Activated naive CD4-positive, alpha-beta T cell treated with Interleukin-2 at 50 U/mL for 16 hours (primary cell): ENCODE measurements around the gene LYPD8.

ENCODE experiments used
- DNase-seq: peaks from one replicate; pipeline ENCODE4 v3.0.0-alpha.2; 2020

The LYPD8 gene

DNA sequence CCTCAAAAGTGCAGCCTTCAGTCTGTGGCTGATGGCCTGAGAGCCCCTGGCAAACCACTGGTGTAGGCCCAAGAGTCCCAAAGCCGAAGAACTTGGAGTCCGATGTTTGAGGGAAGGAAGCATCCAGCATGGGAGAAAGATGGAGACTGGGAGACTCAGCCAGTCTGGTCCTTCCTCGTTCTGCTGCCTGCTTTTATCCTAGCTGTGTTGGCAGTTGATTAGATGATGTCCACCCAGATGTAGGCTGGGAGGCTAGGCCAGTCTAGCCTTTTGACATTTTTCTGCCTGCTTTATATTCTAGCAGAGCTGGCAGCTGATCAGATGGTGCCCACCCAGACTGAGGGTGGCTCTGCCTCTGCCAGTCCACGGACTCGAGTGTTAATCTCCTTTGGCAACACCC, 1.1 kb upstream of the LYPD8 start:
- no peak for DNase-seq

GRCh38 chr1:248756151-248756550, 592 bp upstream of the LYPD8 start:
- DNase-seq, result no peak

- DNase-seq, result no peak
Measured at GRCh38 chr1:248753708-248754280, 1.8 kb downstream of the LYPD8 start.

DNA sequence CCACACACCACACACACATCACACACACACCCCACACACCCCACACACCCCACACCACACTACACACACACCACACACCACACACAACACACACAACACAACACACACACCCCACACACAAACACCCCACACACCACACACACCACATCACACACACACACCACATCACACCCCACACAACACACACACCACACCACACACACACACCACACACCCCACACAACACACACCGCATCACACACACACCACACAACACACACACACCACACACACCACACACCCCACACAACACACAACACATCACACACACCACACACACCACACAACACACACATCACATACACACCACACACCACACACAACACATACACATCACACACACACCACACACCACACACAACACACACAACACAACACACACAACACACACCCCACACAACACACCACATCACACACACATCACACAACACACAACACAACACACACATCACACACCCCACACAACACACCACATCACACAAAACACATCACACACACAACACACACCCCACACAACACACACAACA, 2.4 kb downstream of the LYPD8 start:
- no peak for DNase-seq

DNA sequence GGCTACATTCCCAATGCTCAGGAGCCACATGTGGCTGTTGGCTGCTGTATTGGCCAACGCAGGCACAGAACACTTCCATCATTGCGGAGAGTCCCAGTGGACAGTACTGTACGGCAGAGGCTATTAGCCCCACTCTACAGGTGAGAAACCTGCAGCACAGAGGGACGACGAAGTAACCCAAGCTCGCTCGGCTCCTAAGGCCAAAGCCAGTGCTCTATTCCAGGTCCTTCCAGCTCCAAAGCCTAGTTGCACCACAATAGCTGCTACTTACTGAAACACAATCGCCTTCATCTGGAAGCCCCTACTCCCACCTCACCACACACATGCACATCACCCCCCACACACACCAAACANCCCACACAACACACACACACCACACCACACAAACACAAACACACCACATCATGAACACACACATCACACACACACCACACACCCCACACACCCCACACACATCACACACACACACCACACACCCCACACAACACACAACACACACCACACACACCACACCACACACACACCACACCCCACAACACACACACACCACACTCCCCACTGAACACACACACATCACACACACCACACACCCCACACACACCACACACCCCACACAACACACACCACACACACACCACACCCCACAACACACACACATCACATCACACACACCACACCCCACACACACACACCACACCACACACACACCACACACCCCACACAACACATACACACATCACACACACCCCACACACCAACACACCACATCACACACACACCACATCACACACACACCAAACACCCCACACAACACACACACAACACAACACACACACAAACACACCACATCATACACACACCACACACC, 3.2 kb downstream of the LYPD8 start:
- no peak for DNase-seq

GRCh38 chr1:248751635-248752034, 3.9 kb downstream of the LYPD8 start:
- DNase-seq, result no peak

- no peak for DNase-seq
Measured at GRCh38 chr1:248751142-248751541, 4.4 kb downstream of the LYPD8 start.

DNA sequence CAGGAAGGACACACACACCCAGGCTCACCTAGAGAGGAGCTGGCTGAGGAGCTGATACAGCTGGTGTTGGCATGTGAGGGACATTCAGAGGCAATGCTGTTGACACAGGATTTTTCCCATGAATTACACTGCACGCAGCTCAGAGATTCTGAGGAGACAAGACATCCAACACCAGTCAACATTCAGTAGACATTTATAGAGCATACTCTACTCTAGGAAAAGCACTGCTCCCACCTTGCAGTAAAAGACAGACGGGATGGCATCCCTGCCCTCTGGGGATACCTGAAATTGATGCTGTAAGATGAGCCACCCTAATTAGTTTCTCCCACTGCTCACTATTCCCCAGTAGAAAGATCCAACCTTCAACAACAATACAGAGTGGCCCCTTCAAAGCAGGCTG, 5.1 kb downstream of the LYPD8 start:
- no peak for DNase-seq

DNA sequence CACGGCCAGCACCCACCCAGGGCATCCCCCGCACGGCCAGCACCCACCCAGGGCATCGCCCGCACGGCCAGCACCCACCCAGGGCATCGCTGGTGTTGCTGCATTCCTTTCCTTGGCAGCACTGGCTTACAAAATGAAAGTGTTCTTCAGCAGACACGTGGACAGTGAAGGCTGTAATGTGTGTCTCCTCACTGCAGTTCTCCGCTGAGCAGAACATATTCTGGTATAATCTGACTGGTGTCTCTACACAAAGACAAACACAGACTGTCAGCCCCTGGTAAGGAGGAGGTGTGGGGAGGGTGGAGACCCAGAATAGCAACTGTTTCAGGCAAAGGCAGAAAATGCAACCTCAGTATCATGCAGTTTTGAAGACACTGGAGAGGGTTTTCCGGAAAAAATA, 7.3 kb downstream of the LYPD8 start:
- no peak for DNase-seq

GRCh38 chr1:248740876-248741275, 14.7 kb downstream of the LYPD8 start:
- no peak for DNase-seq

- DNase-seq, result no peak
Measured at GRCh38 chr1:248739572-248740205, 15.9 kb downstream of the LYPD8 start.

- no peak for DNase-seq
Measured at GRCh38 chr1:248737457-248737856, 18.1 kb downstream of the LYPD8 start.

GRCh38 chr1:248736977-248737376, 18.6 kb downstream of the LYPD8 start:
- no peak for DNase-seq

DNA sequence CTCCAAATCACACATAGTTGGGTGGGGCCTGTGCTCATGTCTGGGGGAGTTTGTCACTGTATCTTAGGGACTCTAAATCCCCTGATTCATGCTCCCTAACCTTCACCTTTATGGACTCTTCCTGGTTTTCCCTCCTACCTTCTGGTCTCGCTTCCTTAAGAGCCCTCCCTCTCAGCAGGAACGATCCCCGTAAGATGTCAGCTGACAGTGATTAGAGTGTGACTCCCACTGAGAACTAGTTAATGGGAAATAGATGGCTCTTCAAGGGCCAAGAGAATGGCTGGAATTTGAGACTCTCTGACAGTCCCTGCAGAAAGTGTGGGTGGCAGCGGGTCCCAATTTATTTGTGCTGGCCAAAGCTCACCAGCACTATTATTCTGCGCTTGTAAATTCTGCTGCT, 22.0 kb downstream of the LYPD8 start:
- no peak for DNase-seq

- no peak for DNase-seq
Measured at GRCh38 chr1:248730507-248731335, 24.8 kb downstream of the LYPD8 start.

DNA sequence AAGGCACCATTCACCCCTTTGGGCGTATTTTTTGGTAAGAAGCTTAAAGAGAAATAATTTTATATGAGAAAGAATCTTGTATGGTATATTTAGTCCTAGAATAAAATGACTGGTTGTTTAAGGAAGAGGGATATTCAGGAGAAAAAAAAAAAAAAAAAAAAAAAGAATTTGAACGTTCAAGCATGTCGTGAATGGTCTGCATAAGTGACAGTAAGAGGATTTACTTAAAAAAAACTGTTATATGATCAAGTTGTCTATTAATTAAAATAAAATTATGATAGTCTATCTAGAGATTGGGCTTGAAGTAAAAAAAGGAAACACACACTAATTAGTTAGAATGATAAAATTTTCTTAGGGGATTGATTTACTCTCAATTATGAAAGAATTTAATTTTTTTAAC, 41.3 kb downstream of the LYPD8 start:
- DNase-seq, result no peak

DNA sequence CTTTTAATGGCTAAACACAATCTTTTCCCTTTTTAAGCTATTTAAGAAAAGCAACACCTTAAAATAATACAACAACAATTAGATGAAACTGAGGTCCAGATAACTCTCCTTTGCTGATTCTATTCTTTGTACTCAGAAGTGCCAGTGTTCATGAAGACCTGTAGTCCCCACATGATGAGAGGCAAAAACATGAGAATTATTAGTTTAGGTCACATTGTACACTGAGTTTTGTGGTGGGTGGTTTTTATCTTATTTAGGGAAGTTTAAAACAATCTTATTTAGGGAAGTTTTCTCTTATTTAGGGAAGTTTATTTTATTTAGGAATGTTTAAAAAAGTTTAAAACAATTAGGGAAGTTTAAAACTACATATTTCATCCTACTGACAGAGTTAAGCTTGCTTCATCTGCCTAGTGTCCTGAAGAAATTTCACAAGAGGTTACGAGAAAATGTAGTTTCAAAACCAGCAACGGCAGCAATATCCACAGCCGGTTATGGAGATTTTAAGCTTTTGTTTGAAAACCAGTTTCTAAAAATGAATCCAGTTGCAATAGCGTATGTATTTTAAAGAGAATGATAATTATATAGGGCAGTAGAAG, 45.2 kb downstream of the LYPD8 start:
- no peak for DNase-seq

DNA sequence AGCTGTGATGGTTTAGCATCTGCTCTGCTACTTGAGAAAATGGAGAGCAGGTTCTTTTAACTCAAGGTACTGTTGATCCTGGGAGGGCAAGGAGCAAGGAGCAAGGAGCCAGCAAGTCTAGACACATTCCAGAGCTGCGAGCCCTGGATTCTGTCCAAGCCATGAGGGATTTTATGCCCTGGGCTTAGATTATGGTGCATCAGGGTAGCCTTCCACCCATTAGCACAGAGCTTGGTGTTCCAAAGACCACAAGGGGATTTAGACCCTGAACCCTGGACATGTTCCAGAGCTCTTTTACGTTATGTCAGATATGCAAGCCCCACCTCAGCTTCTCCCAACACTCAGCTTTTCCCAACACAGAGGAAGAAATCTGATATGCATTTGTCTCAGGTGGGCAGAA, 51.0 kb downstream of the LYPD8 start:
- DNase-seq, result no peak

GRCh38 chr1:248703674-248704073, 51.9 kb downstream of the LYPD8 start:
- DNase-seq, result no peak

GRCh38 chr1:248702714-248703113, 52.8 kb downstream of the LYPD8 start, which contains the start of gene OR14I1:
OR14I1 (minus strand) TSS chr1:248702766.
- DNase-seq, result no peak

DNA sequence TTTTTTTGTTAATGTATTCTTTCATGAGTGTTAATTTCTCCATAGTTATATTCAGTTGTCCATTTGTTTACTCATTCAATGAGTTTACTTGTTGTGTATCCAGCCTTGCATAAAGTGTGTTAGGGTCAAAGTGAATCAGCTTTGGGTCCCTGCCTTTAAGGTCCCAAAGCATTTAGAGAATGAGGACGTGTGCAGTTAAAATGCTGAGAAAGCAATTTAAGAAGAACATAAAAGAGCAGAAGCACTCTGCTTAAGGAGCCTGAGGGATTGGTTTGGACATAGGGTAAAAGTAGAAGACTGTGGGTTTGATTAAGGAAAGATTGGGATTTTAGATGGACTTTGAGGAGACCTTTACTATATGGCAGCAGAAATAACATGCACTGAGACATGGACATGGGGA, 56.5 kb downstream of the LYPD8 start:
- no peak for DNase-seq

- DNase-seq, result no peak
Measured at GRCh38 chr1:248697907-248698306, 57.7 kb downstream of the LYPD8 start.
